ENCODE data around the gene PAQR7. TPM values are rescaled to one million over a fixed set of nuclear protein-coding genes. Genes with fewer than 3 reads are reported as not detected.

Gene PAQR7
- polyA plus RNA-seq, 1 donor from 2014 or later, result 4.1 TPM

DNA sequence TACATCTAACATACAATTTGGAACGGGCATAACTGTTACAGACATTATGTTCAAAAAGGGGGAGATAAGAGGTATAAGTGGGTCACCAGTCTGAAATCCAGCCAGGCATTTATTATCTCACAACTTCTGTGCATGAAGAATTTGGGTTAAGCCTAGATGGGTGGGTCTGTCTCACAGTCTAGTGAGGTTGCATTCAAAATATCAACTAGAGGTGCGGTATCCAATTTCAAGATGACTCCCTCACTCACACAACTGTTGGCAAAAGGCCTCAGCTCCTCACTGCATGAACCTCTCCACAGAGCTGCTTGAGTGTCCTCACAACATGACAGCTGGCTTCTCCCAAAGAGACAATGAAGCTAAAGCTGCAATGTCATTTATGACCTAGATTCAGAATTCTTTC is 21.0 kb downstream of the PAQR7 start:
- H3K9me2 ChIP-seq (ENCODE audit: insufficient read depth, low read length), result no peaks in the 10 kb centered on the region
- H3K27me3 ChIP-seq (ENCODE audit: insufficient read depth, low read depth, low read length), result peaks cover 8% of the 10 kb centered on the region
- no peak overlapping the region for H3K4me2 ChIP-seq (ENCODE audit: low read length)
- H3K79me2 ChIP-seq (replicated peaks; ENCODE audit: insufficient read depth, low read length), result no peaks in the 10 kb centered on the region
- TF ChIP-seq RAD21 (conservative IDR thresholded peaks at IDR 0.05) (no peak), SMC3 (conservative IDR thresholded peaks at IDR 0.05; ENCODE audit: poor library complexity) (no peak), EP300 (conservative IDR thresholded peaks at IDR 0.05; ENCODE audit: poor library complexity, severe bottlenecking) (no peak), POLR2AphosphoS5 (IDR thresholded peaks at IDR 0.05) (no peak), TAF1 (IDR thresholded peaks at IDR 0.05; ENCODE audit: low read depth) (no peak), EZH2 (IDR thresholded peaks at IDR 0.05; ENCODE audit: borderline replicate concordance, insufficient read depth, low read length, poor library complexity, severe bottlenecking) (no peak), MXI1 (conservative IDR thresholded peaks at IDR 0.05; ENCODE audit: poor library complexity, severe bottlenecking) (no peak)
- TF ChIP-seq, protein P1, sequence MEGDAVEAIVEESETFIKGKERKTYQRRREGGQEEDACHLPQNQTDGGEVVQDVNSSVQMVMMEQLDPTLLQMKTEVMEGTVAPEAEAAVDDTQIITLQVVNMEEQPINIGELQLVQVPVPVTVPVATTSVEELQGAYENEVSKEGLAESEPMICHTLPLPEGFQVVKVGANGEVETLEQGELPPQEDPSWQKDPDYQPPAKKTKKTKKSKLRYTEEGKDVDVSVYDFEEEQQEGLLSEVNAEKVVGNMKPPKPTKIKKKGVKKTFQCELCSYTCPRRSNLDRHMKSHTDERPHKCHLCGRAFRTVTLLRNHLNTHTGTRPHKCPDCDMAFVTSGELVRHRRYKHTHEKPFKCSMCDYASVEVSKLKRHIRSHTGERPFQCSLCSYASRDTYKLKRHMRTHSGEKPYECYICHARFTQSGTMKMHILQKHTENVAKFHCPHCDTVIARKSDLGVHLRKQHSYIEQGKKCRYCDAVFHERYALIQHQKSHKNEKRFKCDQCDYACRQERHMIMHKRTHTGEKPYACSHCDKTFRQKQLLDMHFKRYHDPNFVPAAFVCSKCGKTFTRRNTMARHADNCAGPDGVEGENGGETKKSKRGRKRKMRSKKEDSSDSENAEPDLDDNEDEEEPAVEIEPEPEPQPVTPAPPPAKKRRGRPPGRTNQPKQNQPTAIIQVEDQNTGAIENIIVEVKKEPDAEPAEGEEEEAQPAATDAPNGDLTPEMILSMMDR (IDR thresholded peaks at IDR 0.05; ENCODE audit: poor library complexity, severe bottlenecking), result no peak
- TF ChIP-seq, protein P2, sequence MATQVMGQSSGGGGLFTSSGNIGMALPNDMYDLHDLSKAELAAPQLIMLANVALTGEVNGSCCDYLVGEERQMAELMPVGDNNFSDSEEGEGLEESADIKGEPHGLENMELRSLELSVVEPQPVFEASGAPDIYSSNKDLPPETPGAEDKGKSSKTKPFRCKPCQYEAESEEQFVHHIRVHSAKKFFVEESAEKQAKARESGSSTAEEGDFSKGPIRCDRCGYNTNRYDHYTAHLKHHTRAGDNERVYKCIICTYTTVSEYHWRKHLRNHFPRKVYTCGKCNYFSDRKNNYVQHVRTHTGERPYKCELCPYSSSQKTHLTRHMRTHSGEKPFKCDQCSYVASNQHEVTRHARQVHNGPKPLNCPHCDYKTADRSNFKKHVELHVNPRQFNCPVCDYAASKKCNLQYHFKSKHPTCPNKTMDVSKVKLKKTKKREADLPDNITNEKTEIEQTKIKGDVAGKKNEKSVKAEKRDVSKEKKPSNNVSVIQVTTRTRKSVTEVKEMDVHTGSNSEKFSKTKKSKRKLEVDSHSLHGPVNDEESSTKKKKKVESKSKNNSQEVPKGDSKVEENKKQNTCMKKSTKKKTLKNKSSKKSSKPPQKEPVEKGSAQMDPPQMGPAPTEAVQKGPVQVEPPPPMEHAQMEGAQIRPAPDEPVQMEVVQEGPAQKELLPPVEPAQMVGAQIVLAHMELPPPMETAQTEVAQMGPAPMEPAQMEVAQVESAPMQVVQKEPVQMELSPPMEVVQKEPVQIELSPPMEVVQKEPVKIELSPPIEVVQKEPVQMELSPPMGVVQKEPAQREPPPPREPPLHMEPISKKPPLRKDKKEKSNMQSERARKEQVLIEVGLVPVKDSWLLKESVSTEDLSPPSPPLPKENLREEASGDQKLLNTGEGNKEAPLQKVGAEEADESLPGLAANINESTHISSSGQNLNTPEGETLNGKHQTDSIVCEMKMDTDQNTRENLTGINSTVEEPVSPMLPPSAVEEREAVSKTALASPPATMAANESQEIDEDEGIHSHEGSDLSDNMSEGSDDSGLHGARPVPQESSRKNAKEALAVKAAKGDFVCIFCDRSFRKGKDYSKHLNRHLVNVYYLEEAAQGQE (IDR thresholded peaks at IDR 0.05; ENCODE audit: borderline replicate concordance), result no peak
- H3K27ac ChIP-seq (ENCODE audit: low read length), result no peak overlapping the region
- no peaks in the 10 kb centered on the region for H4K20me1 ChIP-seq (ENCODE audit: insufficient read depth)
- no peaks in the 10 kb centered on the region for H3K9me3 ChIP-seq (ENCODE audit: low read length)
- H3K4me3 ChIP-seq (ENCODE audit: low read length), result no peak overlapping the region
- no peak overlapping the region for H3K9ac ChIP-seq (ENCODE audit: low read length)
- H2AFZ ChIP-seq (ENCODE audit: low read depth, low read length), result no peak overlapping the region
- no peaks in the 10 kb centered on the region for H3K36me3 ChIP-seq (ENCODE audit: insufficient read depth, low read length)
- H3F3A ChIP-seq (ENCODE audit: insufficient read depth, low read length, poor library complexity, severe bottlenecking), result no peaks in the 10 kb centered on the region

DNA sequence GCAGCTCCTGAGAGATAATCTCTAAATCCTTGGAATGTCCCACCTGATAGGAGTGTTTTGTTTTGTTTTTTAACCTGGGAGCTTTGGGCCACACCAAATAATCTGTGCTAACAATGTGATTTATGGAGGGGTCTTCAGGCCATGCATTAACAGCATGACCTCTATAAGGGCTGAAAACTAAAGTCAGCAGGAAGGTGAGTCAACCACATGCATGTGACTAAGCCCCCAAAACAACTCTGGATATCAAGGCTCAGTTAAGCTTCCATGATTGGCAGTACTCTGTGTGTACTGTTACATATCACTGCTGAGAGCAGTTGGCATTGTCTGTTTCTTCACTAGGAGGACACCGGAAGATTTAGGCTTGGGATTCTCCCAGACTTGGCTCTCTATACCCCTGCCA is 27.0 kb downstream of the PAQR7 start:
- H3K79me2 ChIP-seq (replicated peaks; ENCODE audit: insufficient read depth, low read length), result no peaks in the 10 kb centered on the region
- no peak overlapping the region for H3K4me3 ChIP-seq (ENCODE audit: low read length)
- H3K27me3 ChIP-seq (ENCODE audit: insufficient read depth, low read depth, low read length), result no peaks in the 10 kb centered on the region
- no peaks in the 10 kb centered on the region for H3K9me3 ChIP-seq (ENCODE audit: low read length)
- H2AFZ ChIP-seq (ENCODE audit: low read depth, low read length), result no peak overlapping the region
- H3K9ac ChIP-seq (ENCODE audit: low read length), result no peak overlapping the region
- H3K9me2 ChIP-seq (ENCODE audit: insufficient read depth, low read length), result no peaks in the 10 kb centered on the region
- TF ChIP-seq SMC3 (conservative IDR thresholded peaks at IDR 0.05; ENCODE audit: poor library complexity), result no peak
- no peak for TF ChIP-seq RAD21 (conservative IDR thresholded peaks at IDR 0.05)
- TF ChIP-seq, protein P2 (IDR thresholded peaks at IDR 0.05; ENCODE audit: borderline replicate concordance), result no peak
- TF ChIP-seq EZH2 (IDR thresholded peaks at IDR 0.05; ENCODE audit: borderline replicate concordance, insufficient read depth, low read length, poor library complexity, severe bottlenecking), result no peak
- no peak for TF ChIP-seq TAF1 (IDR thresholded peaks at IDR 0.05; ENCODE audit: low read depth)
- TF ChIP-seq POLR2AphosphoS5 (IDR thresholded peaks at IDR 0.05), result no peak
- no peak for TF ChIP-seq MXI1 (conservative IDR thresholded peaks at IDR 0.05; ENCODE audit: poor library complexity, severe bottlenecking)
- TF ChIP-seq EP300 (conservative IDR thresholded peaks at IDR 0.05; ENCODE audit: poor library complexity, severe bottlenecking), result no peak
- TF ChIP-seq, protein P1 (IDR thresholded peaks at IDR 0.05; ENCODE audit: poor library complexity, severe bottlenecking), result no peak
- no peaks in the 10 kb centered on the region for H3F3A ChIP-seq (ENCODE audit: insufficient read depth, low read length, poor library complexity, severe bottlenecking)
- no peak overlapping the region for H3K4me2 ChIP-seq (ENCODE audit: low read length)
- no peak overlapping the region for H3K27ac ChIP-seq (ENCODE audit: low read length)
- no peaks in the 10 kb centered on the region for H3K36me3 ChIP-seq (ENCODE audit: insufficient read depth, low read length)
- H4K20me1 ChIP-seq (ENCODE audit: insufficient read depth), result no peaks in the 10 kb centered on the region
